ENCODE results near the gene RHOU.

- TF ChIP-seq, protein P1, sequence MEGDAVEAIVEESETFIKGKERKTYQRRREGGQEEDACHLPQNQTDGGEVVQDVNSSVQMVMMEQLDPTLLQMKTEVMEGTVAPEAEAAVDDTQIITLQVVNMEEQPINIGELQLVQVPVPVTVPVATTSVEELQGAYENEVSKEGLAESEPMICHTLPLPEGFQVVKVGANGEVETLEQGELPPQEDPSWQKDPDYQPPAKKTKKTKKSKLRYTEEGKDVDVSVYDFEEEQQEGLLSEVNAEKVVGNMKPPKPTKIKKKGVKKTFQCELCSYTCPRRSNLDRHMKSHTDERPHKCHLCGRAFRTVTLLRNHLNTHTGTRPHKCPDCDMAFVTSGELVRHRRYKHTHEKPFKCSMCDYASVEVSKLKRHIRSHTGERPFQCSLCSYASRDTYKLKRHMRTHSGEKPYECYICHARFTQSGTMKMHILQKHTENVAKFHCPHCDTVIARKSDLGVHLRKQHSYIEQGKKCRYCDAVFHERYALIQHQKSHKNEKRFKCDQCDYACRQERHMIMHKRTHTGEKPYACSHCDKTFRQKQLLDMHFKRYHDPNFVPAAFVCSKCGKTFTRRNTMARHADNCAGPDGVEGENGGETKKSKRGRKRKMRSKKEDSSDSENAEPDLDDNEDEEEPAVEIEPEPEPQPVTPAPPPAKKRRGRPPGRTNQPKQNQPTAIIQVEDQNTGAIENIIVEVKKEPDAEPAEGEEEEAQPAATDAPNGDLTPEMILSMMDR (IDR thresholded peaks at IDR 0.05): no peak
- no peak for TF ChIP-seq ZFX (IDR thresholded peaks at IDR 0.05; ENCODE audit: borderline replicate concordance)
Measured at GRCh38 chr1:228717081-228717480, 18.2 kb upstream of the RHOU start.

All from 22Rv1 (cell line).